Choroid plexus epithelial cell (primary cell): ENCODE measurements around the gene OR5AP2.
"Not testable (repeated sequence)": the region's sequence is repeated elsewhere in the genome, so short reads cannot be mapped to it uniquely, and the experiment has no call there.

Source experiments
- DNase-seq: peaks from one replicate; pipeline ENCODE4 v3.0.0-alpha.2; 2010; ENCODE audit warnings: low read depth
- H3K4me3 ChIP-seq: 2 replicates; pipeline ENCODE4 v1.5.1; 2011; ENCODE audit warnings: low read depth, mild to moderate bottlenecking, control low read depth, low read length, moderate library complexity
- CTCF ChIP-seq: conservative IDR thresholded peaks from 2 replicates; pipeline ENCODE4 v1.5.1; 2011; ENCODE audit warnings: low read depth, mild to moderate bottlenecking, control low read depth, inconsistent platforms, low read length, moderate library complexity

The OR5AP2 gene

DNA sequence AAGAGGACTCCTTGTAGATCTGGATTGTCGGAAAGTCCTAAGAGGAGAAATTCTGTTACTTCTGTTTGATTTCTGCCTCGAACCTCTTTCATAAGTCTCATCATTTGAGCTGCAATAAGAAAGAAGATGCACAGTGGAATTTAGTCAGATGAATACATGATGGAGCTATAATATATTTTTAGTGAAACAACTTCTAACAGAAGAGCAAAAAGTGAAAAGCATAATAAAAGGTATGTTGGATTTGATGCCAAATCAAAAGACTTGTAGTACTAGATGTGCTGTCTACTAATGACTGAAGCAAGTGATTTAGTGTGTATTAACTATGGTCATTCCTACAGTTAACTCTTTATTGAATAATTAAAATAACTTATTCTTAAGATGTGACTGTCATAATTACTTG, at the start of gene OR5AP2:
Gene OR5AP2, minus strand, starts transcription at position 101 of the 400 bp plus-strand sequence. Its CDS starts 0 bp downstream, at position 101.
- H3K4me3 ChIP-seq, result no peak within 1 kb of the TSS
- DNase-seq, result no peak
- TF ChIP-seq CTCF, result no peak

DNA sequence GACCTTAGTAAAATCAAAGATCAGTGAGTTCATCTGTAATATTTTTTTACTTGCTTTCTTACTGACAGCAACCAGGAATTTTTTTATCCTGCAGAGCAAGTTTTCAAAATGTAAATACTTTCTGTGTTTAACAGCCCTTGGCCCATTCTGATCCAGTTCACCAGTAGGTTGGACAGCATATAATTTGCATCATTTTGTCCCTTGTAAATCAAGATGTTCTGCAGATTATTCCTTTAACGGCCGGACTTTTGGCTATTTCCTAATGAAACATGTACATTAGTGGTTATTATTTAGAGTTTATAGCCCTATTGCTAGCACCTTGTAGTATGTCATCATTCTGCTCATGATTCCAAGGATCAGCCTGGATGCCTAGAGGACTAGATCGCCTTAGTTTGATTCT, 48.9 kb upstream of the OR5AP2 start:
- not testable (repeated sequence) for DNase-seq, H3K4me3 ChIP-seq

GRCh38 chr11:56688554-56689100, 46.4 kb upstream of the OR5AP2 start:
- no peak for TF ChIP-seq CTCF
- no peak overlapping the region for H3K4me3 ChIP-seq
- no peak for DNase-seq

GRCh38 chr11:56670984-56671383, 28.7 kb upstream of the OR5AP2 start:
- no peak for TF ChIP-seq CTCF
- no peak for DNase-seq
- no peak overlapping the region for H3K4me3 ChIP-seq

DNA sequence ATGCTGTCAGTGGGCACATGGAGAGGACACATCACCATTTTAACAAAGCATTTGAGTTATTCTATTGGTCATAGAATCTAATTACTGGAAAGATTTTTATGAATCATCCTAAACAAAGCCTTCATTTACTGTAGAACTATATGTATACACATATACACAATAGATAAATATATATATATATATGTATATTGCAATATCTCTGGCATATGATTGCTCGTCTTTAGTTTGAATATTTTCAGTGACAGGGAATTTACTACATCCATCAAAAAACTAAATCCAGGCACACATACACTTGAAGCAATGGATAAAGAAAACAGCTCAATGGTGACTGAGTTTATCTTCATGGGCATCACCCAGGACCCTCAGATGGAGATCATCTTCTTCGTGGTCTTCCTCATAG, 21.1 kb upstream of the OR5AP2 start, which contains the start of gene OR5AR1:
Gene OR5AR1, plus strand, starts transcription at position 301 of the 400 bp plus-strand sequence. Its CDS starts 0 bp downstream, at position 301.
- no peak for TF ChIP-seq CTCF
- DNase-seq, result no peak
- H3K4me3 ChIP-seq, result no peak within 1 kb of the TSS

DNA sequence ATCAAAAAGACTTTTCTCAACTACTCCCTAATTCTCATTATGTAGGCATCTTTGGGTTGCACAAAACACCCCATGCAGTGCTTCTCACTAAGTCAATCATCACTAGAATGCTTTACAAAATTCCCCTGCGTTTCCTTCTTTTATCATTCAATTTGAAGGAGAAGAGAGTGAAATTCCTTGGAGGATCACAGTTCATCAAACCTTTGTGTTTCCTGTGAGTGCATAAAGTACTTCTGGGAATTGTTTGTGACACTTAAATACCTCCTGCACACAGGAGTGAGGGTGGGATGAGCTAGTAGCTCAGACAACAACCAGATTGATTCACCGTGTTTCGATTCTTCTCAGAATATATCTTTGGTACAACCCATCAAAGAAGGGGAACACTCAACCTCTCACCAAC, 17.5 kb upstream of the OR5AP2 start:
- H3K4me3 ChIP-seq, result no peak overlapping the region
- no peak for DNase-seq
- TF ChIP-seq CTCF, result no peak

DNA sequence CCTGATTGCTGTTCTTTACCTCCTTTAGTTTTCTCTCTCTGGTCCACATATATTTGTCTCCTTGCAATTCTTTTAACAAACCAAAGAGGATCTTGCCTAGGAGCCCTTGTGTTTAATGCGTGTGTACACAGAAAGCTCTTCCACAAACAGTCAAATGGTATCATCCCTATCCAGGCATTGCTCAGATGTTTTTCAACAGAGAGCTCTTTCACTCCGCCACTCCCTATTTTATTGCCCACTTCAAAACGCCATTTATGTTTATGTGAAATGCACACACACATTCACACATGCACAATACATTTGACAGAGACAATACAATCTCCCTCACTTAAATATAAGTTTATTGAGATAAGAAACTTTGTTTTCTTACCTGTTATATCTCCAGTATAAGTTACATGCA, 4.7 kb downstream of the OR5AP2 start:
- no peak for TF ChIP-seq CTCF
- H3K4me3 ChIP-seq, result no peak overlapping the region
- DNase-seq, result no peak
